K562 (cell line): ENCODE data around the gene MUC5B. TPM values are rescaled to one million over a fixed set of nuclear protein-coding genes. Genes with fewer than 3 reads are reported as not detected.

Experiments used
- ATAC-seq: fragments of 200-7000 bp; cut with Tn5 transposase; 3 replicates; pipeline ENCODE4 v1.9.1; 2020; ENCODE audit warnings: moderate library complexity
- BruUV-seq: library from RNA; stranded (reverse); fragments of 400-500 nt; replicated peaks from 2 replicates; lab custom pipeline; 2021; lab: Mats Ljungman, UMichigan
- CTCF ChIA-PET: fragments of 300-600 bp; formaldehyde crosslinking; extraction: SDS; loops from one replicate; lab custom pipeline; 2021; ENCODE audit warnings: low intra/inter-chr PET ratio; lab: Yijun Ruan, JAX
- POLR2A ChIA-PET: fragments of 300-600, 350-650 bp; sonication (Branson Sonifier 250); formaldehyde crosslinking; extraction: SDS; loops from one replicate; lab custom pipeline; 2021; ENCODE audit warnings: antibody characterized with exemption, inconsistent platforms; lab: Yijun Ruan, JAX
- DNase-seq, 4 experiments: peaks; one replicate each; pipeline versions ENCODE4 v3.0.0 to v3.0.0-alpha.2; 2011 to 2018; ENCODE audit warnings: low spot score in 3 of 4, mixed read lengths in 3 of 4; ENCODE audit errors: extremely low read depth in 1 of 4
- FAIRE-seq: peaks from 2 replicates; lab custom pipeline; 2011; peaks lifted over from hg19 to GRCh38; lab: Jason Lieb, UNC
- H2AFZ ChIP-seq: 2 replicates; pipeline ENCODE4 v1.6.0; 2011; ENCODE audit warnings: low read depth, low read length, control low read depth, inconsistent platforms
- H3K27ac ChIP-seq: fragments of 200-600 bp; 3 replicates; pipeline ENCODE4 v1.8.0; 2011; ENCODE audit warnings: low read depth, mild to moderate bottlenecking, control low read depth, inconsistent platforms, low read length, moderate library complexity, mixed read lengths; ENCODE audit errors: extremely low read depth
- H3K27me3 ChIP-seq, 2 experiments: fragments of 300-600 bp in 1 of 2; 2 replicates in 1 of 2; 3 replicates in 1 of 2; pipeline versions ENCODE4 v1.6.0 to v1.8.0; 2011; ENCODE audit warnings: inconsistent platforms in 2 of 2, low read length in 2 of 2, mild to moderate bottlenecking in 1 of 2, mixed read lengths in 1 of 2, moderate library complexity in 1 of 2; ENCODE audit not compliant: control insufficient read depth in 2 of 2, insufficient read depth in 2 of 2
- H3K36me3 ChIP-seq: fragments of 300-600 bp; 3 replicates; pipeline ENCODE4 v1.8.0; 2011; ENCODE audit warnings: mild to moderate bottlenecking, low read length, inconsistent platforms; ENCODE audit not compliant: control insufficient read depth, insufficient read depth
- H3K4me1 ChIP-seq, 2 experiments: fragments of 200-600 bp in 1 of 2; replicated peaks in 1 of 2; 2 replicates in 1 of 2; 3 replicates in 1 of 2; pipeline versions ENCODE4 v1.5.1 to v1.8.0; 2011; ENCODE audit warnings: inconsistent platforms in 2 of 2, low read length in 2 of 2, mild to moderate bottlenecking in 1 of 2, mixed read lengths in 1 of 2, moderate library complexity in 1 of 2; ENCODE audit not compliant: control insufficient read depth in 2 of 2, insufficient read depth in 2 of 2
- H3K4me2 ChIP-seq: 2 replicates; pipeline ENCODE4 v1.6.1; 2011; ENCODE audit warnings: low read length, control low read depth, inconsistent platforms, mixed read lengths; ENCODE audit not compliant: insufficient read depth
- H3K4me3 ChIP-seq: fragments of 200-600 bp; sonication (generic), shearing (Covaris generic); 2 replicates; pipeline ENCODE4 v1.5.1; 2016; ENCODE audit warnings: control low read depth, inconsistent platforms
- H3K79me2 ChIP-seq: fragments of 200-600 bp; 3 replicates; pipeline ENCODE4 v1.8.0; 2011; ENCODE audit warnings: low read length, inconsistent platforms; ENCODE audit not compliant: control insufficient read depth, insufficient read depth
- H3K9ac ChIP-seq, 2 experiments: 2 replicates each; pipeline versions ENCODE4 v1.6.0 to v1.6.1; 2011; ENCODE audit warnings: low read depth in 2 of 2, low read length in 2 of 2, control low read depth in 1 of 2, inconsistent platforms in 1 of 2, mild to moderate bottlenecking in 1 of 2, mixed read lengths in 1 of 2; ENCODE audit not compliant: insufficient read depth in 1 of 2
- H3K9me1 ChIP-seq: one replicate; pipeline ENCODE4 v1.6.0; 2011; ENCODE audit warnings: inconsistent platforms, mild to moderate bottlenecking, low read length, moderate library complexity; ENCODE audit not compliant: control insufficient read depth, insufficient read depth
- H3K9me3 ChIP-seq: replicated peaks from 2 replicates; pipeline ENCODE4 v1.5.1; 2011; ENCODE audit warnings: low read depth, low read length, inconsistent platforms; ENCODE audit not compliant: control insufficient read depth, insufficient read depth
- H4K20me1 ChIP-seq: replicated peaks from 2 replicates; pipeline ENCODE4 v1.6.1; 2011; ENCODE audit warnings: low read length, inconsistent platforms, mixed read lengths; ENCODE audit not compliant: control insufficient read depth, insufficient read depth
- DACH1 ChIP-seq: fragments of 450-650 bp; IDR thresholded peaks from 2 replicates; pipeline ENCODE4 v1.6.1; 2018; ENCODE audit not compliant: partially characterized antibody
- POLR2G ChIP-seq: fragments of 200-400 bp; formaldehyde crosslinking; IDR thresholded peaks from 2 replicates; pipeline ENCODE4 v1.6.1; 2017; ENCODE audit warnings: low read depth, mild to moderate bottlenecking, antibody characterized with exemption, low read length, moderate library complexity
- RHOXF2B ChIP-seq: fragments of 250-450 bp; sonication (Bioruptor Pico); conservative IDR thresholded peaks from 2 replicates; pipeline ENCODE4 v1.5.1; 2021
- YBX1 ChIP-seq: fragments of 450-650 bp; IDR thresholded peaks from 2 replicates; pipeline ENCODE4 v1.7.1; 2016; ENCODE audit warnings: mild to moderate bottlenecking
- WGBS: fragments of 100-300 bp; shearing (Covaris generic); methylation state at CpG from one replicate; pipeline ENCODE4 v1.1.6; 2016; ENCODE audit warnings: low coverage, mixed read lengths; ENCODE audit not compliant: insufficient coverage; ENCODE audit errors: missing lambda C conversion rate; 5-methylcytosine and 5-hydroxymethylcytosine counted together
- in situ Hi-C: fragments of 300-500 bp; cut with MboI; formaldehyde crosslinking; loops from 4 replicates; pipeline ENCODE4 v1.15.0; 2018; ENCODE audit warnings: inconsistent platforms, mixed read lengths
- intact Hi-C: fragments of 100-400 bp; cut with micrococcal nuclease; formaldehyde crosslinking; loops from 2 replicates; pipeline ENCODE4 v1.14.2; 2022
- polyA plus RNA-seq, 8 experiments: library from polyadenylated mRNA; depleted of rRNA in 4 of 8; stranded (reverse) in 5 of 8; unstranded in 3 of 8; fragments of >200 nt; fragmentation: Nextera tagmentation in 2 of 8; fragmentation: Illumina TruSeq in 1 of 8; extraction: Ambion mirVana in 2 of 8; extraction: Trizol in 1 of 8; gene quantifications; 2 replicates each; pipeline versions ENCODE4 v1.2.1 to v1.2.3, GENCODE V29; 2011 to 2014; ENCODE audit warnings: inconsistent platforms in 1 of 8, missing spikeins in 1 of 8
- total RNA-seq, 7 experiments: library from RNA; depleted of rRNA in 6 of 7; stranded (reverse); fragments of >200 nt in 6 of 7; fragmentation: Illumina TruSeq in 2 of 7; extraction: Trizol in 2 of 7; gene quantifications; 2 replicates each; pipeline versions ENCODE4 v1.2.1 to v1.2.3, GENCODE V29; 2011 to 2021; ENCODE audit warnings: low replicate concordance in 1 of 7

MUC5B gene
- total and polyA plus RNA-seq, 9 of the 15 experiments (the other 6 are each of a cell fraction or from before 2014, with no cell fraction given), result 0.04 to 0.95 TPM; not detected in 7

GRCh38 chr11:1302461-1303125 lies 79.7 kb downstream of the MUC5B start:
- H3K9ac ChIP-seq, result peak overlapping the region in 1 of 2 experiments; percentile 43; a peak in 1 of 4 replicates
- H3K9me3 ChIP-seq, result no peaks in the 10 kb centered on the region
- peaks cover 55% of the 10 kb centered on the region for H3K79me2 ChIP-seq
- H3K4me2 ChIP-seq, result no peak overlapping the region
- no peak overlapping the region for H2AFZ ChIP-seq
- no peak for DNase-seq
- H3K4me1 ChIP-seq, result peaks cover 0 to 61% of the 10 kb centered on the region in 2 experiments; a peak in 3 of 5 replicates
- 81% methylated on average over 17 of the region's 17 CpGs for WGBS
- H3K27me3 ChIP-seq, result no peaks in the 10 kb centered on the region
- in situ Hi-C loops, result no loop called here
- no peak for ATAC-seq
- peaks cover 6% of the 10 kb centered on the region for H3K9me1 ChIP-seq
- peaks cover 13% of the 10 kb centered on the region for H4K20me1 ChIP-seq
- intact Hi-C loops, result no loop called here
- peaks cover 21% of the 10 kb centered on the region; the same call in 1 of the 3 replicates for H3K36me3 ChIP-seq
- H3K27ac ChIP-seq, result no peak overlapping the region
- CTCF ChIA-PET, result no interaction called here
- POLR2A ChIA-PET, result no interaction called here
- FAIRE-seq, result no peak
- no TSS peak for BruUV-seq
- no peak for TF ChIP-seq RHOXF2B (CRISPR knock-in tag)
- 0 out of 2 replicates have a peak, but pooled peaks have one; percentile 29 for TF ChIP-seq POLR2G
- TF ChIP-seq DACH1, result no peak
- no peak for TF ChIP-seq YBX1
- no peak overlapping the region for H3K4me3 ChIP-seq
